Embryonic facial prominence (tissue), 1 donor: ENCODE data around the gene ACOT6.
A peak's percentile ranks its signal among the peaks of the same experiment; 100 is the strongest.
"Not testable (repeated sequence)": the region's sequence is repeated elsewhere in the genome, so short reads cannot be mapped to it uniquely, and the experiment has no call there.

Experiments
- DNase-seq: peaks from one replicate; pipeline ENCODE4 v3.0.0-alpha.2; 2016; ENCODE audit errors: extremely low spot score

The ACOT6 gene, protein sequence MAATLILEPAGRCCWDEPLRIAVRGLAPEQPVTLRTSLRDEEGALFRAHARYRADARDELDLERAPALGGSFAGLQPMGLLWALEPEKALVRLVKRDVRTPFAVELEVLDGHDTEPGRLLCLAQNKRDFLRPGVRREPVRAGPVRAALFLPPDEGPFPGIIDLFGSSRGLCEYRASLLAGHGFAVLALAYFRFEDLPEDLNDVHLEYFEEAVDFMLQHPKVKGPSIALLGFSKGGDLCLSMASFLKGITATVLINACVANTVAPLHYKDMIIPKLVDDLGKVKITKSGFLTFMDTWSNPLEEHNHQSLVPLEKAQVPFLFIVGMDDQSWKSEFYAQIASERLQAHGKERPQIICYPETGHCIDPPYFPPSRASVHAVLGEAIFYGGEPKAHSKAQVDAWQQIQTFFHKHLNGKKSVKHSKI

DNA sequence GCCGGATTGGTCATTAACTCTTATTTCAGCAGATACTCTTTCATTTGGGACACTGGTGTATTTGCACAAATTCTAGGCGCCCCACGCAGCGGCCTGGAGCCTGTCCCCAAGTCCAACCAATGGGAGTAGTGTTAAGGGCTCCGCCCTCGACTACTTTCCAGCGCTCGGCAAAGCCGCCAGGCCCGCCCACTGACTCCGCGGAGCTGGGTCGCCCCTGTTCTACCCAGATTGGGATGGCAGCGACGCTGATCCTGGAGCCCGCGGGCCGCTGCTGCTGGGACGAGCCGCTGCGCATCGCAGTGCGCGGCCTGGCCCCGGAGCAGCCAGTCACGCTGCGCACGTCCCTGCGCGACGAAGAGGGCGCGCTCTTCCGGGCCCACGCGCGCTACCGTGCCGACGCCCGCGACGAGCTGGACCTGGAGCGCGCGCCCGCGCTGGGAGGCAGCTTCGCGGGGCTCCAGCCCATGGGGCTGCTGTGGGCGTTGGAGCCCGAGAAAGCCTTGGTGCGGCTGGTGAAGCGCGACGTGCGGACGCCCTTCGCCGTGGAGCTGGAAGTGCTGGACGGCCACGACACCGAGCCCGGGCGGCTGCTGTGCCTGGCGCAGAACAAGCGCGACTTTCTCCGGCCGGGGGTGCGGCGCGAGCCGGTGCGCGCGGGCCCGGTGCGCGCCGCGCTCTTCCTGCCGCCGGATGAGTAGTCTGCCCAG is at the start of gene ACOT6:
ACOT6 (plus strand) TSS at position 179 of the 707 bp plus-strand sequence; CDS start at position 234, 55 bp downstream.
- no peak for DNase-seq

DNA sequence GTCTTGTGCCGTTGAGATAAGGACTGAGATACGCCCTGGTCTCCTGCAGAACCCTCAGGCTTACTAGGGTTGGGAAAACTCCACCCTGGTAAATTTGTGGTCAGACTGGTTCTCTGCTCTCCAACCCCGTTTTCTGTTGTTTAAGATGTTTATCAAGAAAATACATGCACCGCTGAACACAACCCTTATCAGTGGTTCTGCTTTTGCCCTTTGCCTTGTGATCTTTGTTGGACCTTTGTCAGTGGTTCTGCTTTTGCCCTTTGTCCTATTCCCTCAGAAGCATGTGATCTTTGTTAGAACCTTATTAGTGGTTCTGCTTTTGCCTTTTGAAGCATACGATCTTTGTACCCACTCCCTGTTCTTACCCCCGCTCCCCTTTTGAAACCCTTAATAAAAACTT is 49.6 kb upstream of the ACOT6 start:
- DNase-seq = not testable (repeated sequence)

DNA sequence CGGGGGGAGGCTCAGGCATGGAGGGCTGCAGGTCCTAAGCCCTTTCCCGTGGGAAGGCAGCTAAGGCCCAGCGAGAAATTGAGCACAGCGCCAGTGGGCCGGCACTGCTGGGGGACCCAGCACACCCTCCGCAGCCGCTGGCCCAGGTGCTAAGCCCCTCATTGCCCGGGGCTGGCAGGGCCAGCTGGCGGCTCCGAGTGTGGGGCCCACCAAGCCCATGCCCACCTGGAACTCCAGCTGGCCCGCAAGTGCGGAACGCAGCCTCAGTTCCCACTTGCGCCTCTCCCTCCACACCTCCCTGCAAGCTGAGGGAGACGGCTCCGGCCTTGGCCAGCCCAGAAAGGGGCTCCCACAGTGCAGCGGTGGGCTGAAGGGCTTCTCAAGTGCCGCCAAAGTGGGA is 45.9 kb upstream of the ACOT6 start:
- not testable (repeated sequence) for DNase-seq

DNA sequence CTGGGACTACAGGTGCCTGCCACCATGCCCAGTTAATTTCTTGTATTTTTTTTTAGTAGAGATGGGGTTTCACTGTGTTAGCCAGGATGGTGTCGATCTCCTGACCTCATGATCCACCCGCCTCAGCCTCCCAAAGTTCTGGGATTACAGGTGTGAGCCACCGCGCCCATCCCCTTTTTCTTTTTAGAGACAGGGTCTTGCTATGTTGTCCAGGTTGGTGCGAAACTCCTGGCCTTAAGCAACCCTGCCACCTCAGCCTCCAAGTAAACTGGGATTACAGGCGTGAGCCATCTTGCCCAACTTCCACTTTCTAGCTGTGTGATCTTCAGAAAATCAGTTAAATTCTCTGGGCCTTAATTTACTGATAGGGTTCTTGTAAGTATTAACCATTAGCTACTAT is 45.4 kb upstream of the ACOT6 start:
- DNase-seq = not testable (repeated sequence)

DNA sequence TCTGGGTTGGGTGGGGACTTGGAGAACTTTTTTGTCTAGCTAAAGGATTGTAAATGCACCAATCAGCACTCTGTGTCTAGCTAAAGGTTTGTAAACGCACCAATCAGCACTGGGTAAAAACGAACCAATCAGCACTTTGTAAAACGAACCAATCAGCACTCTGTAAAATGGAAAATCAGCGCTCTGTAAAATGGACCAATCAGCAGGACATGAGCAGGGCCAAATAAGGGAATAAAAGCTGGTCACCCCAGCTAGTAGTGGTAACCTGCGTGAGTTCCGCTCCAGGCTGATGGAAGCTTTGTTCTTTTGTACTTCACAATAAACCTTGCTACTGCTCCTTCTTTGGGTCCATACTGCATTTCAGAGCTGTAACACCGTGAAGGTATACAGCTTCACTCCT is 45.0 kb upstream of the ACOT6 start:
- no peak for DNase-seq

DNA sequence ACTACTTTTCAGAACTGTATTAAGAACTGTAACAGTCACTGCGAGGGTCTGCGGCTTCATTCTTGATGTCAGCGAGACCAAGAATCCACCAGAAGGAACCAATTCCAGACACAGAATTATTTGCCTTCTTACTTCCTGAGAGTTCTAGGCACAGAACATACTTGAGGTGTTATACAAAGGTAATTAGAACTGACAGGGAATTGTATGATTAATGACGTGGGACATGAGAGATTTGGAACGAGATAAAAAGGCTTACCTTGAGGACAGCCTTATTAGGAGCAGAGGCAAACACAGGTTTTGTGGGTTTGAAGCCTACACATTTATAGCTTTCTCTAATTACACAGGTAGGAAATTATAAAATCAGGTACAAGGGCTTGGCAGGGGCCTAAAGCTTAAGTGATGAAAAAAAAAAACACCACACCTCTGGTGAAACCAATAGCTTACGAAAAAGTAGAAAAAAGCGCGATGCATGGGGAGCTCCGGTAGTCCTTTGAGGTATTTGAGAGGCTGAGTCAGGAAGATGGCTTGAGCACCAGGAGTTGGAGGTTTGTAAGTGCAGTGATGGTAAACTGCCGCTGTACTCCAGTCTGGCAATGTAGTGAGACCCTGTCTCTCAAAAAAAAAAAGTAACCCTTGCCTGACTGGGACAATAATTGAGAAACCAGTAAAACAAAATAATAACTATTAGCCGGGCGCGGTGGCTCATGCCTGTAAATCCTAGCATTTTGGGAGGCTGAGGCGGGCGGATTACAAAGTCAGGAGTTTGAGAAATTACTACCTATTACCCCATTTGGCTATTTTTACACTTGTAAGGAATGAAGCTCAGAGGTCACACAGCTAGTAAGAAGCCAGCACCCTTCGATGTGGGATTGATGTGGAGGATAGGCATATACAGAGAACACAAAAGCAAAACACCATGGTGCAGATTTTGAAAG is 44.1 kb upstream of the ACOT6 start:
- DNase-seq = no peak

DNA sequence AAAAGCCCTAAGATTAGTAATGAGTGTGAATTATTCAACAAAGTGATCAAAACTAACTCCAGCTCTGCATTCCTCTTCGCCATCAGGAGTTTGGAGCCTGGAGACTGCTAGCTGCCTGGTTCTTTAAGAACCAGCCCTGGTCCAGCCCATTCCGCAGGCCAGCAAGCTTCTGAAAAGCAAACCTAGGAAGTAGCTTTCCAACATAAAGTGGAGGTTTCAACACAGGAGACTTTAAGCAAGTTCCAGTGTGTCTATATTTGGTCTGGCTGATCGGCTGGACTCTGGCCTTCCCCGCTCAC is 43.5 kb upstream of the ACOT6 start:
- not testable (repeated sequence) for DNase-seq

DNA sequence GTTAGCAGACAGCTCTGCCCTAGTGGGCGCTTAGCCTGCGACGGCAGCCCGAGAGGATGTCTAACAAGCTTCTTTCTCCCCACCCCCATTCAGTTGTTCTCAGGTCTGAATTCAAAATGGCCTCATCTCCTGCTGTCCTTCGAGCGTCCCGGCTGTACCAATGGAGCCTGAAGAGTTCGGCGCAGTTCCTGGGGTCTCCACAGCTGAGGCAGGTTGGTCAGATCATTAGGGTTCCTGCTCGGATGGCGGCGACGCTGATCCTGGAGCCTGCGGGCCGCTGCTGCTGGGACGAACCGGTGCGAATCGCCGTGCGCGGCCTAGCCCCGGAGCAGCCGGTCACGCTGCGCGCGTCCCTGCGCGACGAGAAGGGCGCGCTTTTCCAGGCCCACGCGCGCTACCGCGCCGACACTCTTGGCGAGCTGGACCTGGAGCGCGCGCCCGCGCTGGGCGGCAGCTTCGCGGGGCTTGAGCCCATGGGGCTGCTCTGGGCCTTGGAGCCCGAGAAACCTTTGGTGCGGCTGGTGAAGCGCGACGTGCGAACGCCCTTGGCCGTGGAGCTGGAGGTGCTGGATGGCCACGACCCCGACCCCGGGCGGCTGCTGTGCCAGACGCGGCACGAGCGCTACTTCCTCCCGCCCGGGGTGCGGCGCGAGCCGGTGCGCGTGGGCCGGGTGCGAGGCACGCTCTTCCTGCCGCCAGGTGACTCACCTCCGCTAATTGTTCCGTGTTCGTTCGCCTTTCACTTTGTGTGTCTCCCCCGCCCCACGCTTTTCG is 42.9 kb upstream of the ACOT6 start, which contains the start of gene ACOT2:
ACOT2 (plus strand) TSS at position 29 of the 774 bp plus-strand sequence; CDS start at position 57, 28 bp downstream.
- DNase-seq = peak; percentile 79

DNA sequence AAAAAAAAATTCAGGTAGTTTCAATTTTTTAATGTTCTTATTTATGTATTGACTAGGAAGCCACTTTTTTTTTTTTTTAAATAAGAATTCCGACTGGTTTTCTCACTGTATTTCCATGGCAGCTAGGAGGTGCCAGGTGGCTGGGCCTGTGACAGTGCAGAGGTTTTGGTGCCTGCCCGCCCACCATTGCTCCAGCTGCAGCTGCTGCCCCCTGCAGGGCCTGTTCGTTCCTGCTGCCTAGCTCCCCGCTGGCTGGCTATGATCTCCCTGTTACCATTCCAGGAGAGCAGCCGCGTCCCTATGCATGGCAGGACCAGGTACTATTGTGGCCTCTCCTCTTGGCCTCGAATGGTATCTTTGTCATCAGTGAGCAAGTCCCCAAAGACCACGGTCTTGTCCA is 41.4 kb upstream of the ACOT6 start:
- not testable (repeated sequence) for DNase-seq

DNA sequence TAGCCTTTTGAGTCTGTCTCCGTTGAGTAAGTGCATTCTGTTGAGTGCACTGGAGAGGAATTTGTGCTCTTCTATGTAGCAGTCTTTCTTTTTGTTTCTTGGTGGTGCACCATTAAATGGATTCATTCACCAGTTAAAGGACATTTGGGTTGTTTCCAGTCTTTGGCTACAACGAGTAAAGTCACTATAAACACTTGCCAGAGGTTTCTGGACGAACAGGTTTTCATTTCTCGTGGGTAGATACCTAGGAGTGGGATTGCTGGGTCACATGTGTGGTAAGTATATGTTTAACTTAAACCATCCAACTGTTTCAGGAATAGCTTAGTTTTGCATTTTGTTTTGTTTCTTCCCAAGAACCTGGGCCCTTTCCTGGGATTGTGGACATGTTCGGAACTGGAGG is 39.3 kb upstream of the ACOT6 start:
- DNase-seq = not testable (repeated sequence)

DNA sequence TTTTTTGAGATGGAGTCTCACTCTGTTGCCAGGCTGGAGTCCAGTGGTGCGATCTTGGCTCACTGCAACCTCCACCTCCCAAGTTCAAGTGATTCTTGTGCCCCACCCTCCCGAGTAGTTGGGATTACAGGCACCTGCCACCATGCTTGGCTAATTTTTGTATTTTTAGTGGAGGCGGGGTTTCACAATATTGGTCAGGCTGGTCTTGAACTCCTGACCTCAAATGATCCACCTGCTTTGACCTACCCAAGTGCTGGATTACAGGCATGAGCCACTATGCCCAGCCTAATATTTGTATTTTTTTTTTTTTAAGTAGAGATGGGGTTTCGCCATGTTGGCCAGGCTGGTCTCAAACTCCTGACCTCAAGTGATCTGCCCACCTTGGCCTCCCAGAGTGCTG is 38.6 kb upstream of the ACOT6 start:
- not testable (repeated sequence) for DNase-seq

DNA sequence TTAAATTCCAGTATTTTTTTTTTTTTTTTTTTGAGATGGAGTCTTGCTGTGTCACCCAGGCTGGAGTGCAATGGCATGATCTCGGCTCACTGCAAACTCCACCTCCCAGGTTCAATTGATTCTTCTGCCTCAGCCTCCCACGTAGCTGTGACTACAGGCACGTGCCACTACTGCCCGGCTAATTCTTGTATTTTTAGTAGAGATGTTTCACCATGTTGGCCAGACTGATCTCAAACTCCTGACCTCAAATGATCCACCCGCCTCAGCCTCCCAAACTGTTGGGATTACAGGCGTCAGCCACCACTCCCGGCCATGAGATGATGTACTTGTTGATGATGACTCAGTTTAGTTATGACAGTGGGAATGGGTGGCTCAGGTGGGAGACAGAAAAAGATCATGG is 38.1 kb upstream of the ACOT6 start:
- not testable (repeated sequence) for DNase-seq

DNA sequence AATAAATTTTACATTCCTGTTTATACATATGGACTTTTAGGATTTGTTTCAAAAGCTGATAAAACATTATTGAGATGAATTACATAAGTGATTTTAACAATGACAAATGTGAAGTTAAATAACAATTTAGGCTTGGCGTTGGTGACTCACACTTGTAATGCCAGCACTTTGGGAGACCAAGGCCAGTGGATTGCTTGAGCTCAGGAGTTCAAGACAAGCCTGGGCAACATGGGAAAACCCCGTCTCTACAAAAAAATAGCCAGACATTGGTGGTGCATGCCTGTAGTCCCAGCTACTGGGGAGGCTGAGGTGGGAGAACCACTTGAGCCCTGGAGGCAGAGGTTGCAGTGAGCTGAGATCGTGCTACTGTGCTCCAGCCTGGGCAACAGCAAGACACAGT is 35.9 kb upstream of the ACOT6 start:
- DNase-seq = no peak

DNA sequence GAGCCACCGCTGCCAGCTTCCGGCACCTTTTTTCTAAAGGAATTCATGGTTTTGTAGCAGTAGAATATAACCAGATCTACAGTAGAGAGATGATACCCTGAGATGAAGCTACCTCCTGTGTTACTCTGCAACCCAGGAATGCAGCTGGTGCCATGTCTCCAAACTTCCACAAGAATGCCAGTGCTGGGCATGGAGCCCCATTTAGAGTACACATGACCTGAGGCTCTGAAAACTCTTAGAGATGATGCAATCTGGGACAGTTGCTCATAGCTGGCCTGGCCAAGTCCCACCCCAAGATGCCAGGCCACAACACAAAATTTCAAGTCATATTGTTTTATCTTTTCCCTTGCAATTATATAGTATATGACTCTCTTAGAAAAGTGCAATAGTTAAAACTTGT is 35.1 kb upstream of the ACOT6 start:
- not testable (repeated sequence) for DNase-seq

DNA sequence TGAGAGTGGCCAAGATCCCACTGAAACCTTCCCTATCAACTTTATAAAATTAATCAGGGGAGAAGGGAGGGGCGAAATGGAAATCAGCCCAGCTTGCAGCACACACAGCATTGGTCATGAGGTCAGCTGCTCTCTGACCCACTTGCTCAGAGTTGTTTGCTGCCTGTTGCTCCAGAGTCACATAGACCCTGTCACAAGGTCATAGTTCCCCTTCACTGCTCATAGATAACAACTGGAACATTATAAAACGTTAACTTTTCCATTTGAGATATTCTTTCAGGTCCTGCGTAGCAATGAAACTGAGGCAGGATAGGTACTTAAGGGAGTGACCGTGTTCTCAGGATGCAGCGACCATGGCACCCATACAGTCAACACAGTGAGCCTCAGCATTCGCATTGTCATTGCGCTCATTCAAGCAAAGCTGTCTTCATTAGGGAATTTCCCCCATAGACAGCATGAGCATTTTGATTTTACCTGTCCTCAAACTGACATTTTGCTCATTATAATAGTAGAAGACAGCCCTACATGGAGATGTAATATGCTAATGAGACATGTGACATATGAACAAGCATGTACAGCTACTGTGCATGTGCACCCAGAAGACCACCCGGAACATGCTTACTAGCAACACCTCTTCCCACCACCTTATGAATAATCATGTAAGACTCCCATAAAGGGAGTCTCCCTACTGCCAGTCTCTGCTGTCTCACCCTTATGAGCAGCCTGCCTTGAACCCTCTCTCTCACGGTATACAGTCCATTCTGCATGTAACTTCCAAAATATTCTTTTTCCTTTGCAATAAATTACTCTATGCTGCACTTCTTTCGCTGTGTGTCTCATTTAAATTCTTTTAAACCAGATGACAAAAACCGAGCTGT is 30.0 kb upstream of the ACOT6 start:
- DNase-seq = not testable (repeated sequence)

DNA sequence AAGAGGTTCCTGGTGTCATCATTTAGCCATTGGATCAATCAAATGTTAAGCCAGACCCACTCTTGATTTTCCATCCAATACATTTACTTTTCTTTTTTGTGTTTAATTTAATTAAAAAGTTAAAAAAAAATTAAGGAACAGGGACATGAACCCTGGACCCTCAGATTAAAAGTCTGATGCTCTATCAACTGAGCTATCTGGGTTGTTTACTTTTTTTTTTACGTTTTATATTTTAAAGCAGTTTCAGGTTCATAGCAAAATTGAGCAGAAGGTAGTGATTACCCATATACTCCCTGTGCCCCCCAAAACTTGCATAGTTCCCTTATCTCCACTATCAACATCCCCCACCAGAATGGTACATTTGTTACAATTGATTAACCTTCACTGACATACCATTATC is 23.6 kb upstream of the ACOT6 start:
- DNase-seq = no peak

DNA sequence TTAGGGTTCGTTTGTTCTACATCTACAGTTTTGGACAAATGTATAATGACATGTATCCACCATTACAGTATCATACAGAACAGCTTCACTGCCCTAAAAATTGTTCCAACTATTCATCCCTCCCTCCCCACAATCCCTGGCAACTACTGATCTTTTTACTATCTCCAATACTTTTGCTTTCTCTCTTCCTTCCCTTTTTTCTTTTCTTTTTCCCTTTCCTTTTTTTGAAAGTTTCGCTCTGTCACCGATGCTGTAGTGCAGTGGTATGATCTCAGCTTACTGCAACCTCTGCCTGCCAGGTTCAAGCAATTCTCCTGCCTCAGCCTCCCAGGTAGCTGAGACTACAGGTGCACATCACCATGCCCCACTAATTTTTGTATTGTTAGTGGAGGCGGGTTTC is 23.2 kb upstream of the ACOT6 start:
- no peak for DNase-seq

DNA sequence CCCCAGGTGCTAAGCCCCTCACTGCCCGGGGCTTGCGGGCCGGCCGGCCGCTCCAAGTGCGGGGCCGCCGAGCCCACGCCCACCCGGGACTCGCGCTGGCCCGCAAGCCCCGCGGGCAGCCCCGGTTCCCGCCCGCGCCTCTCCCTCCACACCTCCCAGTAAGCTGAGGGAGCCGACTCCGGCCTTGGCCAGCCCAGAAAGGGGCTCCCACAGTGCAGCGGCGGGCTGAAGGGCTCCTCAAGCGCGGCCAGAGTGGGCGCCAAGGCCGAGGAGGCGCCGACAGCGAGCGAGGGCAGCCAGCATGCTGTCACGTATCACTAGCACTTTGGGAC is 21.7 kb upstream of the ACOT6 start:
- not testable (repeated sequence) for DNase-seq

DNA sequence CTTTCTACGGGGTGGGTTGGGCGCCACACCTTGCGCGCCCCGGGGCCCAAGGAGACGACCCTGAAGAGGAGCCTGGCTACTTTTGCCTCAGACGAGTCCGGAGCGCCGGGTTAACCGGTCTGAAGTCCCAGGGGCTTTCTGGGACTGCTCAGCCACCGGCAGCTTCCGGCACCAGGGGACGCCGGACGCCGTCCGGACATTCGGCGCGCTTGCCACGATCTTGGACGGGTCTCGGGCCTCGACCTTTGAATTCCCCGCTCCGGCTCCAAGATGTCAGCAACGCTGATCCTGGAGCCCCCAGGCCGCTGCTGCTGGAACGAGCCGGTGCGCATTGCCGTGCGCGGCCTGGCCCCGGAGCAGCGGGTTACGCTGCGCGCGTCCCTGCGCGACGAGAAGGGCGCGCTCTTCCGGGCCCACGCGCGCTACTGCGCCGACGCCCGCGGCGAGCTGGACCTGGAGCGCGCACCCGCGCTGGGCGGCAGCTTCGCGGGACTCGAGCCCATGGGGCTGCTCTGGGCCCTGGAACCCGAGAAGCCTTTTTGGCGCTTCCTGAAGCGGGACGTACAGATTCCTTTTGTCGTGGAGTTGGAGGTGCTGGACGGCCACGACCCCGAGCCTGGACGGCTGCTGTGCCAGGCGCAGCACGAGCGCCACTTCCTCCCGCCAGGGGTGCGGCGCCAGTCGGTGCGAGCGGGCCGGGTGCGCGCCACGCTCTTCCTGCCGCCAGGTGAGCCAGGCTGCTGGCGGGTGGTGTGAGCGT is 20.4 kb upstream of the ACOT6 start, which contains the start of gene ACOT4:
ACOT4 (plus strand) TSS at position 184 of the 760 bp plus-strand sequence; CDS start at position 271, 87 bp downstream.
- DNase-seq = no peak
